ENCODE results near the gene FIGNL2. TPM values are rescaled to one million over a fixed set of nuclear protein-coding genes. Genes with fewer than 3 reads are reported as not detected.

Gene FIGNL2
- total RNA-seq, 4 donors from 2014 or later = 1.1 to 2.1 (median 1.3) TPM

DNA sequence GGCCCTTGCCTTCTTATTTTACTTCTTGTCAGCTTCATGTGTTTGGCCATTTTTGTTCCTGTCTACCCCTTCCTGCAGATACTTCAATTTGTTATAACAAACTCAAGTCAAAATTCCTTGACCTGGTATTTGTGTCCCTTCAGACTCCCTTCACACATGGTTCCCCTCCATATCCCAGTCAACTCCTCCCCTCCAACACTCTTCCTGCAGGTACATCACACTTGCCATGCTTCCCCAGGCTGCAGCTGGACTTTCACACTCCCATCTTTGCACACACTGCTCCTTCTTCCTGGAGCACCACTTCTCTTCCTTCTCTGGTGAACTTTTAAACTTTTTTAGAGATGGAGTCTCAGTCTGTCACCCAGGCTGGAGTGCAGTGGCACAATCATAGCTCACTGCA is 18.9 kb upstream of the FIGNL2 start:
- TF ChIP-seq, protein P1, sequence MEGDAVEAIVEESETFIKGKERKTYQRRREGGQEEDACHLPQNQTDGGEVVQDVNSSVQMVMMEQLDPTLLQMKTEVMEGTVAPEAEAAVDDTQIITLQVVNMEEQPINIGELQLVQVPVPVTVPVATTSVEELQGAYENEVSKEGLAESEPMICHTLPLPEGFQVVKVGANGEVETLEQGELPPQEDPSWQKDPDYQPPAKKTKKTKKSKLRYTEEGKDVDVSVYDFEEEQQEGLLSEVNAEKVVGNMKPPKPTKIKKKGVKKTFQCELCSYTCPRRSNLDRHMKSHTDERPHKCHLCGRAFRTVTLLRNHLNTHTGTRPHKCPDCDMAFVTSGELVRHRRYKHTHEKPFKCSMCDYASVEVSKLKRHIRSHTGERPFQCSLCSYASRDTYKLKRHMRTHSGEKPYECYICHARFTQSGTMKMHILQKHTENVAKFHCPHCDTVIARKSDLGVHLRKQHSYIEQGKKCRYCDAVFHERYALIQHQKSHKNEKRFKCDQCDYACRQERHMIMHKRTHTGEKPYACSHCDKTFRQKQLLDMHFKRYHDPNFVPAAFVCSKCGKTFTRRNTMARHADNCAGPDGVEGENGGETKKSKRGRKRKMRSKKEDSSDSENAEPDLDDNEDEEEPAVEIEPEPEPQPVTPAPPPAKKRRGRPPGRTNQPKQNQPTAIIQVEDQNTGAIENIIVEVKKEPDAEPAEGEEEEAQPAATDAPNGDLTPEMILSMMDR (IDR thresholded peaks at IDR 0.05) = no peak
- TF ChIP-seq EP300 (IDR thresholded peaks at IDR 0.05) = no peak
- no peak for TF ChIP-seq POLR2A (IDR thresholded peaks at IDR 0.05)
- Histone ChIP-seq H3K27me3 (peaks cover 0 to 9% of the 10 kb centered on the region in 2 donors), H3K27ac (no peak overlapping the region), H3K4me3 (no peak overlapping the region), H3K4me1 (peaks cover 0 to 56% (median 22%) of the 10 kb centered on the region in 4 donors), H3K36me3 (no peaks in the 10 kb centered on the region), H3K9me3 (no peaks in the 10 kb centered on the region)
- no peak for DNase-seq (ENCODE audit: low spot score in 2 of 2)

- Histone ChIP-seq H3K9me3 (no peaks in the 10 kb centered on the region), H3K4me3 (no peak overlapping the region), H3K27ac (no peak overlapping the region), H3K27me3 (peaks cover 0 to 9% of the 10 kb centered on the region in 2 donors), H3K4me1 (peaks cover 0 to 56% (median 22%) of the 10 kb centered on the region in 4 donors), H3K36me3 (no peaks in the 10 kb centered on the region)
- TF ChIP-seq, protein P1 (IDR thresholded peaks at IDR 0.05) = no peak
- TF ChIP-seq EP300 (IDR thresholded peaks at IDR 0.05) (no peak), POLR2A (IDR thresholded peaks at IDR 0.05) (no peak)
- no peak for DNase-seq (ENCODE audit: low spot score in 2 of 2)
- WGBS, 2 donors = 92 to 94% methylated on average over 8 of the region's 8 CpGs
Measured at GRCh38 chr12:51866762-51867161, 18.2 kb upstream of the FIGNL2 start.

DNA sequence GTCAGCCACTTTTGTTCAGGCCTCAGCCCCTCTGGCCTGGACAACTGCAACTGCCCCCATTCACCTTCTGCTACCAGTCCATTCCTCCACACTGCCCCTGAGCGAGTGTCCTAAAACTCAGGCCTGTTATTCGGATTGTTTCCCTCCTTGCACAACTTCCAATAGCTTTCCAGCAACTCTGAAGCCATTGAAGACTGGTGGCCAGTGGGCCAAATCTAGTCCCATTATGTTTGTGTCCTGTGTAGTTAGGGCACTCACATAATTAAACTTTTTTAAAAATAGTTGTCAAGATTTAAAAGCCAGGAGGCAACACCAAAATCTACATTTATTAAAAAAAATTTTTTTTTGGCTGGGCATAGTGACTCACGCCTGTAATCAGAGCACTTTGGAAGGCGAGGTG is 17.8 kb upstream of the FIGNL2 start:
- Histone ChIP-seq H3K4me1 (peaks cover 0 to 56% (median 22%) of the 10 kb centered on the region in 4 donors), H3K27me3 (peaks cover 0 to 9% of the 10 kb centered on the region in 2 donors), H3K36me3 (no peaks in the 10 kb centered on the region), H3K27ac (peak overlapping the region in 1 of 4 donors; percentile 79), H3K4me3 (no peak overlapping the region), H3K9me3 (no peaks in the 10 kb centered on the region)
- WGBS, 2 donors = 88 to 93% methylated on average over 4 of the region's 4 CpGs
- DNase-seq (ENCODE audit: low spot score in 2 of 2) = no peak
- TF ChIP-seq, protein P1 (IDR thresholded peaks at IDR 0.05) = no peak
- TF ChIP-seq EP300 (IDR thresholded peaks at IDR 0.05) = no peak
- no peak for TF ChIP-seq POLR2A (IDR thresholded peaks at IDR 0.05)

DNA sequence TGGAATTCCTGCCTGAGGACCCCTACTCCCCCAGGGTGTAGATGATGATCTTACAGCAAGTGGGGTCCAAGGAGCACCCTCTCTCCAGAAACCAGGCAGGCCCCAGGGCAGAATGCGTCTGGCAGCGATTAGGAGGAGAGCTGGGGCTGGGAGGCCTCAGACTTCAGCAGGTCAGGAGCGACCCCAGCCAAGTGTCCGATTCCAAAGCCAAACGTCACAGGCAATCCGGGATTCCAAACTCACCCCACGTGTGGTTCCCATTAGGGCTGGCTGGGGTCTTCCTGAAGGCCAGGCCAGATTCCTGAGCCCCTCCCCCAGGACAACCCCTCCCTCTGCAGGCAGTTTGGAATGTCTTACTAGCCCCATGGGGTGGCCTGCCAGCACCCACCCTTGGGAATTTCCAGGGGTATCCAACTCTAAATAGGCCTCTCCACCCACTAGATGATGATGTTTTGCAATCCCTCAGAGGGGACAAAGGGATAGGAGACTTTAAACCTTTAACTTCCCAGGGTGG is 17.3 kb upstream of the FIGNL2 start:
- H3K27ac ChIP-seq = peak overlapping the region in 1 of 4 donors; percentile 79
- no peak for DNase-seq (ENCODE audit: low spot score in 2 of 2)
- no peak overlapping the region for H3K4me3 ChIP-seq
- no peaks in the 10 kb centered on the region for H3K9me3 ChIP-seq
- peaks cover 0 to 9% of the 10 kb centered on the region in 2 donors for H3K27me3 ChIP-seq
- TF ChIP-seq EP300 (IDR thresholded peaks at IDR 0.05) (no peak), POLR2A (IDR thresholded peaks at IDR 0.05) (no peak)
- TF ChIP-seq, protein P1 (IDR thresholded peaks at IDR 0.05) = no peak
- H3K36me3 ChIP-seq = no peaks in the 10 kb centered on the region
- 60 to 82% methylated on average over 2 to 4 of the region's 7 CpGs for WGBS, 2 donors
- peaks cover 0 to 54% (median 22%) of the 10 kb centered on the region in 4 donors for H3K4me1 ChIP-seq

DNA sequence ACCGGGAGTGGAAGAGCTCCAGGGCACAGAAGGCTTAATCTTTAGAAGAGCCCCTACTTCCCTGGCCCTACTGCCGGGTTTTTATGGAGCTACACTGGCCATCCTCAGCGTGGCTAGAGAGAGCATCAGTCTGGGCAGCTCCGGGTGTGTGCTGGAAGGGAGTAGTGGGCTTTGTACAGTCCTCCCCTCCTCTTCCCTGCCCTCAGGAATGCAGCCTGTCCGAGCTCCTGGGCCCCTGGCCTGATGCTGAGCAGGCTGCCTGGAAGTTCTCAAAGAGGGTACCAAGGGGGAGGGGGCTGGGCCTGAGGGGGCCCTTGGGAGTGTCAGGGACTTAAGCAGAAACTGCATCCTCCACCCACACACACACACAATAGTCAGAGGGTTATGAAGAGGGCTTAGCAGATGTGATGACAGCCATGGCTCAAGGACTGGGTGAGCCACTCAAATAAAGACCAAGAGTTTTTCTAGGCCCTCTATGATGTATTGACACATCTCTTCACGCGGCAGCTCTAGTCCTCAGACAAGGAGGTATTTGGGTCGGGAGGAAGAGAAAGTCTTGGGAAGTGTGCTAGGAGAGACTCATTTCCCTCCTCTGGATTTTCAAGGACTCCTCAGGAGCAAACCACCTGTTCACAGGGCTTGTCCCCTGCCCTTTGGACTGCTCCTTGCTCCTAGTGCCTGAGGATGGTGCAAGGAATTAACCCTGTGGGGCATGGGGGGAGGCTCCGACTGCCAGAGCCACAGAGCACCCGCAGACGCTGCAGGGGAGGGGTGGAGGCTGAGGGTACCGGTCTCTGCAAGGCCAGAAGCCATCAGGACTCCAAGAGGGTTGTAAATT is 16.5 kb upstream of the FIGNL2 start:
- peaks cover 0 to 9% of the 10 kb centered on the region in 2 donors for H3K27me3 ChIP-seq
- DNase-seq (ENCODE audit: low spot score in 2 of 2) = no peak
- peak overlapping the region in 3 of 4 donors; percentile 54 to 79 (median 79) for H3K27ac ChIP-seq
- no peaks in the 10 kb centered on the region for H3K36me3 ChIP-seq
- peaks cover 0 to 46% (median 22%) of the 10 kb centered on the region in 4 donors for H3K4me1 ChIP-seq
- no peaks in the 10 kb centered on the region for H3K9me3 ChIP-seq
- H3K4me3 ChIP-seq = peak overlapping the region; percentile 30 to 52 (median 38)
- no peak for TF ChIP-seq EP300 (IDR thresholded peaks at IDR 0.05)
- TF ChIP-seq, protein P1 (IDR thresholded peaks at IDR 0.05) = no peak
- no peak for TF ChIP-seq POLR2A (IDR thresholded peaks at IDR 0.05)
- 49 to 53% methylated on average over 12 of the region's 12 CpGs for WGBS, 2 donors

Data from tibial nerve (tissue), 4 donors.